ENCODE measurements around the gene ID3.

Gene ID3

DNA sequence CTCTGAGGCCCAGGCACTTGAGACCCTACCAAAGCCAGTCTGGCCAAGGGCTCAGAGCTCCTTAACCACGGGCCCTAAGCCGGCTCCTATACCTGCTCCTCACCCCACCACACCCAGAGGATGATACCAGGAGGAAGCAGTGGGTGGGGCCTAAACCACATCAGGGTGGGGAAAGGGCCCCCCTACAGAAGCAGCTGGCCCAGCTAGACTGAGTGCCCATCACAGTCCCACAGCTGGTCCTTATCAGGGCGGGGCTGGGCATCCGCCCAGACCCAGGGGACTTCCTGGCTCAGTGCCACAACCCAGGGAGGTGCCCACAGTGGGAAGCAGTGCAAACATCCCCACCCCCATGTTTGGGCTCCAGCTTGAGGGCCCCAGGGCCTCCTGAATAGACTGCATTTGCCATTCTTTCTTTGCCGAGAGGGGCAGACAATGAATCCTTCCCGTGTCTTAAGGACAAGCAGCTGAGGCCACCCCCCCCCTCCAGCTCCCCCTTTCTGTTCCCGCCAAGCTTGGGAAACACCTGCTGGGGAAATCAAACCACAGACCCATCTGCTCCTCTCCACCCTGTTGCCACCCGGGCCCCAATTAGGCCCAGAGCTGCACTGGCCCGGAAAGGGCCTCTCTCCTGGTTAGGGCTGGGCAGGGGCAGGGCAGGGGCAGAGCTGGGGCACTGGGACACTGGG, 34.4 kb downstream of the ID3 start:
- no peak for DNase-seq

DNA sequence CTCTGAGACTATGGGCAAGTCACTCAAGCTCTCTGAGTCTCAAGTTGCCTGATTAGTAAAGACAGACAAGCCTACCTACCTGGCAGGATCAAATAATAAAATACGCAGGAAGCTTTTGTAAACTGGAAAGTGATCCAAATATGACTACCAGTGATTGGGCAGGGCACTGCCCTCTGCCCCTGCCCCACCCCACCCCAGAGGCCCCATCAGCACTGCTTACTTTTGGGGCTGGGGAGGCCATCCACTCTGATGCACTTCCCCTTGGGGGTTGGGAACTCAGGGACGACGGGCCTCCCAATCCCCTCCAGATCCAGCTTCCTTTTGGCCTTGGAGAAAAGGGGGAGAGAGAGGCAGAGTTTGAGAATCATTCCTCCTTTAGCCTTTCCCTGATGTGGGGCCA, 35.1 kb downstream of the ID3 start:
- no peak for DNase-seq

DNA sequence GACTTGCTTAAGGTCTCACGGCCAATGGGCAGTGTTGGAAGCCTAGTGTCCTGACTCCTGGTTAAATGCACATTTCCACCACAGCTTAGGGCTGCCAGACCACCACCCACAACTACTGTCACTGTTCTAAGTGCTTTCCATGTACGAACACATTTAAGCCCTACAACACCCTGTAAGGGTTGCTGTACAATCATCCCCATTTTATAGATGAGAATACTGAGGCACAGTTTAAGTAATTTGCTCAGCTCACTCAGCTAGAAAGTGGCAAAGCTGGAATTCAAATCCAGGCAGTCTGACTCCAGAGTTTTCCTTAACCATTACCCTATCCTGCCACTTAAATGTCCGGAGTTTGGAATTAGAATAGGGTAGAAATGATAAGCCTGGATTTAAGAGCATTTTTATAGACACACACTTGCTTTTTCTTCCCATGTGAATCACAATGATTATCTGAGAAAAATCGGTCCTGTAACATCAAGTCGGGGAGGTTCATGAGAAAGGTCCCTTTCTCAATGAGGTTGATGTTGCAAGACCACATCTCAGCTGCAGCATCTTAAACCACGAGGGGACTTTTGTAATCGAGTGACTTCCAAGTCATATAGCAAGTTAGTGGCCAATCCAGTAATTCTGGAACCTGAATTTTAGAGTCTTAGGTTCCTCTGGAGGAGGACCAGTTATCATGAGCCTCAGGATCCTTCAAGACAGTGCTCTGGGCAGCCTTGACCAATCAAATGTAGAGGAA, 36.9 kb downstream of the ID3 start:
- no peak for DNase-seq

DNA sequence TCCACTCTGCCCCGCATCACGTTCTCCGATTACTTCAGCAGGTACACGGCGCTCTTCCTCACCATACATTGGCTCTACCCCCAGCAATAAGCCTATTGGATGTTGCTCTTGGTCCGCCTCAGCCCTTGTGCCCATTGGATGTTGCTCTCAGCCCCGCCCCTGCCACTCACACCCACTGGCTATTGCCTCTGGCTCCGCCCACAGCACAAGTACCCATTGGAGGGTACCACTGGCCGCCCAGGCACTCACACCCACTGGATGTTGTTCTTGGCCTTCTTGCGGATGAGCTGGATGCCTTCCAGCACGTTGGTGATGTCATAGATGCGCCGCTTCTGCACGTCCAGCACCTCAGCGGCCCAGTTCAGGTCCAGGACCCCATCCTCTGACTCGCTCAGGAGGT, 37.7 kb downstream of the ID3 start:
- DNase-seq: no peak

DNA sequence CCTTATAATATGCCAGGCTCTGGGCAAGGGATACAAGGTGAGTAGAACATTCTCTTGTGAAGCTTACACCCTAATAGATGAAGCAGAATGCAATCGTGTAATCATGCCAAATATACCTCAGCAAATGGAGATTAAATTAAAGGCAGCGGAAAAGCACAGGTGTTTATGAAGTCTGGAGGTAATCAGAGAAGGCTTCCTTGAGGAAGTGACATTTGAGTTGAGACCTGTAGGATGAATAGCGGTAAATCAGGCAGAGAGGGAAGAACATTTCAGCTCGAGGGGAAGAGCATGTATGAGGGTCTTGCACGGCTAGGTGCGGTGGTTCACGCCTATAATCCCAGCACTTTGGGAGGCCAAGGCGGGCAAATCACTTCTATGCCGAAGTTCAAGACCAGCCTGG, 41.7 kb downstream of the ID3 start:
- DNase-seq: no peak

DNA sequence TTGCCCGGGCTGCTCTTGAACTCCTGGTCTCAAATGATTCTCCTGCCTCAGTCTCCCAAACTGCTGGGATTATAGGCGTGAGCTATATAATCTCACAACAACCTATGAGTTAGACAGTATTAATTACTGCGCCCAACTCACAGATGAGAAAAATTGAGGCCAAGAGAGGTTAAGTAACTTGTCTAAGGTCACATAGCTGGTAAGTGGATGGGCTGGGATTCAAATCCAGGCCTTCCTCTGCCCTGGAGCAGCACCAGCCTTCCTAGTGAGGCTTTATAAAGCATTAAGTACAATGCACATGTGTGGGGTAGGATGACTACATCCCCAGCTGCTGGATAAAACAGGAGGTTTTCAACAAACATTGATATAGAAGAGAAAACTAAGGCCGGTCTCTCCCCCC, 43.4 kb downstream of the ID3 start:
- no peak for DNase-seq

DNA sequence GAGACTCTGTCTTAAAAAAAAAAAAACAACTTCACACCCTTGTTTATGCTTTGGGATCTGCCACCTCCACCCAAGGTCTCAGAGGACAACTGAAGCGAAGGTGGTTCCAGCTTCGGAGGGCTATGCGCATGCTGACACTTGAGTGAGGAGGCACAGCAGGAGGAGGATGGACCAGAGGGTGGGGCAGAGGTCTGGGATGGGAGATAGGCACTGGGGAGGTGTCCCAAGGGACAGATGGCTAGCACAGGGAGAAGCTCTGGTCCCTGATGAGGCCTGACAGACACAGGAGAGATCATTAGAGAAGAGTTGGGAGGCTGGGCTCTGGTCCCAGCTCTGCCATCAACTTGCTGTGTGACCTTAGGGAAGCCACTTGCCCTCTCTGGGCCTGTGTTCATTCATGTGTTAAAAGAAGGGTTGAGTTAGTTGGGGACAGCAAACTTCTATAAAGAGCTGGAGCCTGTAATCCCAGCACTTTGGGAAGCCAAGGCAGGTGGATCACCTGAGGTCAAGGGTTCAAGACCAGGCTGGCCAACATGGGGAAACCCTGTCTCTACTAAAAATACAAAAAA, 45.1 kb downstream of the ID3 start:
- DNase-seq: no peak

DNA sequence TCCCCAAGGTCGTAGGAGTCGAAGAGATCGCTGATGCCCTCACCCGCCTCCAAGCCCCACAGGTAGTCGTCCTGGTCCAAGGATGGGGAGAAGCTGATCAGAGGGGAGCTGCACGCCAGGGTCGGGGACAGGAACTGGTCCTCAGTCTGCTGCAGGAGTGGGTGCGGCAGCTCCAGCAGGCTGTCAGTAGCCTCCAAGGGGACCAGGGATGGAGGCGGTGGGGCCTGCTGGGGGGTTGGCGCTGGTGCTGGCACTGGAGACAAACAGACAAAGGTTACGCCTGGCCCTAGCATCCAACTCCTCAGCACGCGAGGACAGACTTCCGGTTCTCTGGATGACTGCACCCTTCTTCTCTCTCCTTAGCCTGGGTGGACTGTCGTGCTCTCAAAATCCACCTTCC, 49.4 kb downstream of the ID3 start:
- DNase-seq: no peak
